GM12878 (cell line): ENCODE measurements around the gene ITPR2. TPM values are rescaled to one million over a fixed set of nuclear protein-coding genes. Genes with fewer than 3 reads are reported as not detected.
A peak's percentile ranks its signal among the peaks of the same experiment; 100 is the strongest.

Source experiments
- ATAC-seq: fragments of 200-7000 bp; cut with Tn5 transposase; 3 replicates; pipeline ENCODE4 v1.9.1; 2020; ENCODE audit warnings: mild to moderate bottlenecking, moderate library complexity
- BruUV-seq: library from RNA; stranded (reverse); fragments of 400-500 nt; replicated peaks from 2 replicates; lab custom pipeline; 2021; lab: Mats Ljungman, UMichigan
- CTCF ChIA-PET: fragments of 300-600 bp; sonication (Branson Sonifier 250); formaldehyde crosslinking; extraction: SDS; loops from one replicate; lab custom pipeline; 2021; ENCODE audit warnings: inconsistent platforms; lab: Yijun Ruan, JAX
- POLR2A ChIA-PET: fragments of 350-600 bp; formaldehyde crosslinking; extraction: SDS; loops from one replicate; lab custom pipeline; 2021; ENCODE audit warnings: inconsistent platforms; lab: Charles Lee
- RAD21 ChIA-PET: fragments of 300-600 bp; sonication (Branson Sonifier 250); formaldehyde crosslinking; loops from one replicate; lab custom pipeline; 2023; ENCODE audit warnings: antibody characterized with exemption; ENCODE audit not compliant: unreplicated experiment; lab: Charles Lee
- SMC1A ChIA-PET: fragments of 300-600 bp; sonication (Branson Sonifier 250); formaldehyde crosslinking; loops from one replicate; lab custom pipeline; 2023; ENCODE audit not compliant: unreplicated experiment, uncharacterized antibody; lab: Charles Lee
- DNase-seq: peaks from one replicate; pipeline ENCODE4 v3.0.0-alpha.2; 2011; ENCODE audit warnings: low read depth, low spot score
- FAIRE-seq: peaks from 3 replicates; lab custom pipeline; 2011; peaks lifted over from hg19 to GRCh38; lab: Jason Lieb, UNC
- H2AFZ ChIP-seq: 2 replicates; pipeline ENCODE4 v1.6.0; 2011; ENCODE audit warnings: low read depth, low read length, control low read depth; ENCODE audit not compliant: control insufficient read depth
- H3K27ac ChIP-seq: 2 replicates; pipeline ENCODE4 v1.5.1; 2011; ENCODE audit warnings: control low read depth; ENCODE audit not compliant: control insufficient read depth, insufficient read depth
- H3K27me3 ChIP-seq, 2 experiments: replicated peaks in 1 of 2; 2 replicates each; pipeline versions ENCODE4 v1.6.0 to v1.6.1; 2011; ENCODE audit warnings: low read length in 1 of 2; ENCODE audit not compliant: control insufficient read depth in 2 of 2, insufficient read depth in 2 of 2
- H3K36me3 ChIP-seq, 2 experiments: 2 replicates each; pipeline ENCODE4 v1.5.1; 2011; ENCODE audit warnings: low read length in 1 of 2; ENCODE audit not compliant: control insufficient read depth in 2 of 2, insufficient read depth in 2 of 2
- H3K4me1 ChIP-seq: 2 replicates; pipeline ENCODE4 v1.6.1; 2011; ENCODE audit warnings: mild to moderate bottlenecking, low read length, moderate library complexity, mixed read lengths; ENCODE audit not compliant: control insufficient read depth, insufficient read depth
- H3K4me2 ChIP-seq: 2 replicates; pipeline ENCODE4 v1.6.0; 2011; ENCODE audit warnings: control low read depth; ENCODE audit not compliant: control insufficient read depth, insufficient read depth
- H3K4me3 ChIP-seq: fragments of 200-600 bp; sonication (generic); 2 replicates; pipeline ENCODE4 v1.5.1; 2016
- H3K79me2 ChIP-seq: 2 replicates; pipeline ENCODE4 v1.6.0; 2011; ENCODE audit warnings: low read length; ENCODE audit not compliant: control insufficient read depth, insufficient read depth
- H3K9ac ChIP-seq: 2 replicates; pipeline ENCODE4 v1.8.0; 2011; ENCODE audit warnings: low read length, control low read depth, mixed read lengths; ENCODE audit not compliant: control insufficient read depth, insufficient read depth
- H3K9me3 ChIP-seq: replicated peaks from 3 replicates; pipeline ENCODE4 v1.5.1; 2011; ENCODE audit warnings: mild to moderate bottlenecking, low read length; ENCODE audit not compliant: control insufficient read depth, insufficient read depth
- H4K20me1 ChIP-seq: 2 replicates; pipeline ENCODE4 v1.6.0; 2011; ENCODE audit not compliant: control insufficient read depth, insufficient read depth
- ATF2 ChIP-seq: IDR thresholded peaks from 2 replicates; pipeline ENCODE4 v1.6.1; 2012; ENCODE audit warnings: low read length, inconsistent platforms
- CEBPZ ChIP-seq: fragments of 150-350 bp; IDR thresholded peaks from 2 replicates; pipeline ENCODE4 v1.6.1; 2016; ENCODE audit warnings: low read depth, low read length
- ETV6 ChIP-seq, 2 experiments: fragments of 450-650 bp in 1 of 2; IDR thresholded peaks in 1 of 2; conservative IDR thresholded peaks in 1 of 2; 2 replicates each; pipeline ENCODE4 v1.6.1; 2014; ENCODE audit warnings: antibody characterized with exemption in 1 of 2, borderline replicate concordance in 1 of 2, low read depth in 1 of 2, mild to moderate bottlenecking in 1 of 2, moderate library complexity in 1 of 2
- NBN ChIP-seq: fragments of 450-650 bp; IDR thresholded peaks from 2 replicates; pipeline ENCODE4 v1.6.1; 2016
- PAX8 ChIP-seq: fragments of 450-650 bp; IDR thresholded peaks from 2 replicates; pipeline ENCODE4 v1.6.1; 2017; ENCODE audit warnings: mild to moderate bottlenecking, moderate library complexity
- RUNX3 ChIP-seq: IDR thresholded peaks from 2 replicates; pipeline ENCODE4 v1.6.1; 2012; ENCODE audit warnings: low read length, inconsistent platforms
- TAF1 ChIP-seq: IDR thresholded peaks from 2 replicates; pipeline ENCODE4 v1.6.1; 2011; ENCODE audit warnings: mild to moderate bottlenecking, low read depth, low read length, borderline replicate concordance
- ZBTB4 ChIP-seq: fragments of 450-650 bp; formaldehyde crosslinking; IDR thresholded peaks from 2 replicates; pipeline ENCODE4 v1.4.0; 2022; ENCODE audit warnings: mild to moderate bottlenecking, moderate library complexity
- WGBS: methylation state at CpG from one replicate; pipeline ENCODE4 v1.1.6; 2016; ENCODE audit warnings: low lambda C conversion rate; ENCODE audit not compliant: insufficient replicate concordance, insufficient coverage; ENCODE audit errors: missing lambda C conversion rate; 5-methylcytosine and 5-hydroxymethylcytosine counted together
- in situ Hi-C: fragments of 300-500 bp; cut with MboI; formaldehyde crosslinking; loops from 9 replicates; pipeline ENCODE4 v1.14.3; 2018; ENCODE audit warnings: mixed read lengths
- intact Hi-C: fragments of 100-400 bp; cut with micrococcal nuclease; formaldehyde crosslinking; loops from one replicate; pipeline ENCODE4 v1.14.2; 2022; ENCODE audit not compliant: unreplicated experiment
- polyA plus RNA-seq, 11 experiments: library from polyadenylated mRNA; depleted of rRNA in 4 of 11; unstranded in 6 of 11; stranded (reverse) in 5 of 11; fragments of >200 nt; fragmentation: Nextera tagmentation in 4 of 11; fragmentation: Illumina TruSeq in 1 of 11; extraction: Ambion mirVana in 4 of 11; extraction: Trizol in 1 of 11; gene quantifications; 1 replicate in 1 of 11; 2 replicates in 10 of 11; pipeline versions ENCODE4 v1.2.1 to v1.2.3, GENCODE V29; 2011 to 2016; ENCODE audit warnings: inconsistent platforms in 2 of 11, missing spikeins in 2 of 11, low read depth in 1 of 11
- total RNA-seq, 4 experiments: library from RNA; depleted of rRNA in 3 of 4; stranded (reverse); fragments of >200 nt in 3 of 4; fragmentation: Illumina TruSeq in 1 of 4; extraction: Trizol in 1 of 4; gene quantifications; 2 replicates each; pipeline versions ENCODE4 v1.2.1 to v1.2.3, GENCODE V29; 2013 to 2021

ITPR2 gene
- total and polyA plus RNA-seq, 10 of the 15 experiments (the other 5 are each of a cell fraction or from before 2014, with no cell fraction given), result 7.5 to 76.2 (median 47.1) TPM

GRCh38 chr12:26723379-26724308 is 109.3 kb downstream of the ITPR2 start:
- FAIRE-seq, result no peak
- DNase-seq, result no peak
- no peak overlapping the region for H2AFZ ChIP-seq
- in situ Hi-C loops, result no loop called here
- H3K9me3 ChIP-seq, result peaks cover 9% of the 10 kb centered on the region; the same call in 2 of the 3 replicates
- peak; percentile 43 for ATAC-seq
- no peaks in the 10 kb centered on the region for H4K20me1 ChIP-seq
- peak overlapping the region; percentile 5; the same call in 1 of the 2 replicates for H3K4me2 ChIP-seq
- peaks cover 0 to 4% of the 10 kb centered on the region in 2 experiments; a peak in 2 of 4 replicates for H3K36me3 ChIP-seq
- intact Hi-C loops, result no loop called here
- H3K9ac ChIP-seq, result no peak overlapping the region
- H3K27me3 ChIP-seq, result no peaks in the 10 kb centered on the region
- 99% methylated on average over 8 of the region's 8 CpGs for WGBS
- H3K4me1 ChIP-seq, result peaks cover 34% of the 10 kb centered on the region
- BruUV-seq, result no TSS peak
- H3K27ac ChIP-seq, result no peak overlapping the region
- peaks cover 27% of the 10 kb centered on the region for H3K79me2 ChIP-seq
- POLR2A ChIA-PET, result interaction anchor here (0.6 to 2.3 kb wide), 12 partner anchors 8 to 556 kb away, joined by 3 to 12 read pairs (median 4); partner anchors contain the start of gene ITPR2
- CTCF ChIA-PET, result interaction anchor here (0.6 to 1.3 kb wide), 3 partner anchors 22 to 122 kb away, joined by 3 to 4 read pairs (median 4); no protein-coding TSS in a partner anchor
- H3K4me3 ChIP-seq, result no peak overlapping the region
- RAD21 ChIA-PET, result interaction anchor here (1.1 to 6.7 kb wide), 13 partner anchors 6 to 484 kb away, joined by 3 to 46 read pairs (median 6); partner anchors contain the start of gene ITPR2
- SMC1A ChIA-PET, result interaction anchor here (0.6 to 2.7 kb wide), 16 partner anchors 8 to 152 kb away, joined by 3 to 13 read pairs (median 4); no protein-coding TSS in a partner anchor
- TF ChIP-seq ETV6 (conservative IDR thresholded peaks at IDR 0.05 in 1 of 2, IDR thresholded peaks at IDR 0.05 in 1 of 2; ENCODE audit: borderline replicate concordance in 1 of 2, low read depth in 1 of 2), result peak in 1 of 2 experiments; percentile 66; a peak in 1 of 4 replicates
- 0 out of 2 replicates have a peak, but pooled peaks have one; percentile 25 for TF ChIP-seq NBN
- TF ChIP-seq CEBPZ, result no peak
- TF ChIP-seq PAX8, result no peak
- TF ChIP-seq RUNX3, result peak; percentile 85
- peak; percentile 79 for TF ChIP-seq ATF2
- TF ChIP-seq TAF1, result no peak
- TF ChIP-seq ZBTB4 (CRISPR knock-in tag), result no peak
